Measurements from ENCODE around the gene SPTB.
A peak's percentile ranks its signal among the peaks of the same experiment; 100 is the strongest.

Gene SPTB

DNA sequence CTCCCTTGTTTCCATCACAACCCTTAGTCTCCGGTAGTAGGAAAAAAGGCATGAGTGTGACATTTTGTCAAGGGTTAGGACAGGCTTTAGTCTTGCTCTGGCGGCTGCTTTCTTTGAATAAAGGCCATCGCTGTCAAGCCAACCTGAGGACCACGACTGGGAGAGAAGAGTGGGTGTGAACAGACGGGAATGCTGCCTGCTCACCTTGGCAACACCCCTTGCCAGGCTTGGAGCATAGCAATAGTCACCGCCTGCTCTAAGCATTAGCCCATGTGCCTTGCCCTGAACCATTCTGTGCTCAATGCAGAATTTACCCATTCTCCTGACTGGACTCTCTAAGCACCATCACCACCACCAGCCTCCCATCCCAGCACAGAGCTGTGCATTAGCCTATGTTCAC, 36.2 kb downstream of the SPTB start:
- Histone ChIP-seq H3K27ac (ENCODE audit: low read depth, low read length) (no peak overlapping the region), H3K9me3 (ENCODE audit: control insufficient read depth in 5 of 5, low read length in 5 of 5) (no peaks in the 10 kb centered on the region), H3K9ac (ENCODE audit: low read length in 5 of 5) (no peak overlapping the region), H3K36me3 (ENCODE audit: control insufficient read depth in 5 of 5, insufficient read depth in 5 of 5, low read length in 5 of 5) (no peaks in the 10 kb centered on the region), H3K4me1 (ENCODE audit: control insufficient read depth in 5 of 5, insufficient read depth in 5 of 5, low read length in 5 of 5) (peaks cover 0 to 9% (median 0%) of the 10 kb centered on the region in 5 donors), H3K27me3 (ENCODE audit: control insufficient read depth in 5 of 5, insufficient read depth in 4 of 5, low read length in 5 of 5) (peaks cover 0 to 8% (median 0%) of the 10 kb centered on the region in 5 donors), H3K4me3 (ENCODE audit: low read depth in 1 of 5, low read length in 5 of 5) (no peak overlapping the region)

DNA sequence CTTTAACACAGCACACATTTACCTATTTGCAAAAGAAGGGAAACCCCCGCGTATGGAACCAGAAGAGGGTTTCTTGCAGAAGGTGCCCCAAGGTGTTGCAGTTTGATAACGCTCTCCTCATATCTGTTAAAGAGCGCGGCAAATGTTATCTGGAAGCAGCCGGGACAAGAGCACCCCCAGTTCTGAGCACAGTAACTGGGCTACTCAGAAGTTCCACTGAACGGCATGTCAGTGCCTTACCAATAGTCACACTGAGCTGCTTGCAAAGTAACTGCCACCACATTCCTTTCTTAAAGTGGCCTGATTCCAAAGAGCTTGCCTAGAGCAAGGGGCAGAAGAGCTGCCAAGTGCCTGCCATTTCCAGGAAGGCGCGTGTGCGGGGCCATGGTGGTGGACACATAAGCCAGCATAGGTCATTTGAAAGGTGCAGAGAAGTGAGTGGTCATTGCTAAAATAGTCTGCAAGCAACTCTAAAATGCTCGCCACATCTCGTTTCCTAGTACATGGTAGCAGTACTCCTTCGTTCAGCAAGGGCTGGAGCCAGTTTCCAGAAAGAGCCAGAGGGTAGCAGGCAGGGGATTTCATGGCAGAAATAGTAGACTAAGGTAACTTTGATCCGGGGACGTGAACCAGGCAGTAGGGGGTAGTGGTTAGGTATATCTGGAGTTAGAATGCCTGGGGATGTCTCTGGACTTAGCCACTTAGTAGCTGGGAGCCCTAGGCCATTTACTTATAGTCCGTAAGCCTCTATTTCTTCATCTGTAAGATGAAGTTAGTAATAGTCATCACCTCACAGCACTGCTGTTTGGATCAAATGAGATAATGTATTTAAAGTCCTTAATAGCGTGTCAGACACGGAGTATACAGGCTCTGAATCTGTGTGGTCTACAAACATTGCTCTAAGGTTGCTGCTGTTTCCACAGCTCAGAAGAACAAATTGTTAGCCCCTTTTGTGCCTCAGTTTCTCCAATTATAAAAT, 37.6 kb downstream of the SPTB start:
- H3K27ac ChIP-seq (ENCODE audit: low read depth, low read length), result peak overlapping the region; percentile 65
- H3K27me3 ChIP-seq (ENCODE audit: control insufficient read depth in 5 of 5, insufficient read depth in 4 of 5, low read length in 5 of 5), result peaks cover 0 to 8% (median 0%) of the 10 kb centered on the region in 5 donors
- H3K4me3 ChIP-seq (ENCODE audit: low read depth in 1 of 5, low read length in 5 of 5), result no peak overlapping the region
- no peaks in the 10 kb centered on the region for H3K9me3 ChIP-seq (ENCODE audit: control insufficient read depth in 5 of 5, low read length in 5 of 5)
- peaks cover 0 to 9% (median 0%) of the 10 kb centered on the region in 5 donors for H3K4me1 ChIP-seq (ENCODE audit: control insufficient read depth in 5 of 5, insufficient read depth in 5 of 5, low read length in 5 of 5)
- H3K36me3 ChIP-seq (ENCODE audit: control insufficient read depth in 5 of 5, insufficient read depth in 5 of 5, low read length in 5 of 5), result no peaks in the 10 kb centered on the region
- H3K9ac ChIP-seq (ENCODE audit: low read length in 5 of 5), result no peak overlapping the region

DNA sequence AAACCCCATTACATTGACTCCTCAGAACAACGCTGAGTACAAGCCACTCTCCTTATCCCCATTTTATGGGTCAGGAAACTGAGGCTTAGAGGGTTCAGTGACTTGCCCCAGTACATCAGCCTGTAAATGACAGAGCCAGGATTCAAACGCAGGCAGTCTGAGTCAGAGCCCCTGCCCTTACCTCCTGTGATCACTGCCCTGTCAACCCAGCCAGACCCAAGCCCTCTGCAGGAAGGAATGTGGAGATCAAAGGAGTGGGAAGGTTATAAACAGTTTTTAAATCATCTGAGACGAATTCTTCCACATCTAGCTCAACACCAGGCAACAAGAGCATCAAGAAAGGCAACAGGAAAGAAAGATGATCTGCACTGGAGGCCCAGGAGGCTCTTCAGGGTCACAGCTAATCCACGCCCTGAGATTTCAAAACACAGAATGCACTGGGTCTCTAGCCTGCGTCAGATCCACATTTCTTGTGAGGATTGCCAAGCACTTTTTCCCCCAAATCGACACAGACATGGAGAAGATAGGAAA, 38.5 kb downstream of the SPTB start:
- Histone ChIP-seq H3K9me3 (ENCODE audit: control insufficient read depth in 5 of 5, low read length in 5 of 5) (no peaks in the 10 kb centered on the region), H3K36me3 (ENCODE audit: control insufficient read depth in 5 of 5, insufficient read depth in 5 of 5, low read length in 5 of 5) (no peaks in the 10 kb centered on the region), H3K27me3 (ENCODE audit: control insufficient read depth in 5 of 5, insufficient read depth in 4 of 5, low read length in 5 of 5) (peaks cover 0 to 8% (median 0%) of the 10 kb centered on the region in 5 donors), H3K4me1 (ENCODE audit: control insufficient read depth in 5 of 5, insufficient read depth in 5 of 5, low read length in 5 of 5) (peaks cover 0 to 9% (median 0%) of the 10 kb centered on the region in 5 donors), H3K9ac (ENCODE audit: low read length in 5 of 5) (no peak overlapping the region), H3K27ac (ENCODE audit: low read depth, low read length) (peak overlapping the region; percentile 65), H3K4me3 (ENCODE audit: low read depth in 1 of 5, low read length in 5 of 5) (no peak overlapping the region)

DNA sequence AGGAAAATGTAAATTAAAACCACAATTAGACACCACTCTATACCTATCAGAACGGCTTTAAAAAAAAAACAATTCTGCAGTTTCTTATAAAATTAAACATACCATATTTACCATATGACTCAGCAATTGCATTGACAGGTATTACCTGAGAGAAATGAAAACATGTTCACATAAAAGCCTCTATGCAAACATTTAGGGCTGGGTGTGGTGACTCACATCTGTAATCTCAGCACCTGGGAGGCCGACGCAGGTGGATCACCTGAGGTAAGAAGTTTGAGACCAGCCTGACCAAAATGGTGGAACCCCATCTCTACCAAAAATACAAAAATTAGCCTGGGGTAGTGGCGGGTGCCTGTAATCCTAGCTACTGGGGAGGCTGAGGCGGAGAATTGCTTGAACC, 41.1 kb downstream of the SPTB start:
- no peaks in the 10 kb centered on the region for H3K9me3 ChIP-seq (ENCODE audit: control insufficient read depth in 5 of 5, low read length in 5 of 5)
- H3K36me3 ChIP-seq (ENCODE audit: control insufficient read depth in 5 of 5, insufficient read depth in 5 of 5, low read length in 5 of 5), result no peaks in the 10 kb centered on the region
- H3K9ac ChIP-seq (ENCODE audit: low read length in 5 of 5), result no peak overlapping the region
- no peak overlapping the region for H3K4me3 ChIP-seq (ENCODE audit: low read depth in 1 of 5, low read length in 5 of 5)
- peaks cover 0 to 3% (median 0%) of the 10 kb centered on the region in 5 donors for H3K27me3 ChIP-seq (ENCODE audit: control insufficient read depth in 5 of 5, insufficient read depth in 4 of 5, low read length in 5 of 5)
- no peak overlapping the region for H3K27ac ChIP-seq (ENCODE audit: low read depth, low read length)
- peaks cover 0 to 9% (median 0%) of the 10 kb centered on the region in 5 donors for H3K4me1 ChIP-seq (ENCODE audit: control insufficient read depth in 5 of 5, insufficient read depth in 5 of 5, low read length in 5 of 5)

DNA sequence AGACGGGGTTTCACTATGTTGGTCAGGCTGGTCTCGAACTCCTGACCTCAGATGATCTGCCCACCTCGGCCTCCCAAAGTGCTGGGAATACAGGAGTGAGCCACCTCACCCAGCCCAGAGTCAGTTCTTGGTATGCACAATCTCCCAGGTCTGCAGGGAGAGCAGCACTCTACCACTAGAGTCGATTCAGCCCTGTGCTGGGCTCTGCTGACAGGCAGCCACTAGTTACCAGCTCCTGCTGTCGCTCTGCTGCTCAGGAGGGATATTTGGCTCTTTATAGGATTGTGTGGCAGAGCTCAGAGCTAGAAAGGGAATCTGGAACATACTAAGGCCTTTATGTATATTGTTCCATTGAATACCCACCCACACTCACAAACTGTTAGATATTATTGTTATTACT, 44.3 kb downstream of the SPTB start:
- Histone ChIP-seq H3K4me1 (ENCODE audit: control insufficient read depth in 5 of 5, insufficient read depth in 5 of 5, low read length in 5 of 5) (no peaks in the 10 kb centered on the region), H3K9ac (ENCODE audit: low read length in 5 of 5) (no peak overlapping the region), H3K27me3 (ENCODE audit: control insufficient read depth in 5 of 5, insufficient read depth in 4 of 5, low read length in 5 of 5) (no peaks in the 10 kb centered on the region), H3K36me3 (ENCODE audit: control insufficient read depth in 5 of 5, insufficient read depth in 5 of 5, low read length in 5 of 5) (no peaks in the 10 kb centered on the region), H3K27ac (ENCODE audit: low read depth, low read length) (no peak overlapping the region), H3K4me3 (ENCODE audit: low read depth in 1 of 5, low read length in 5 of 5) (no peak overlapping the region), H3K9me3 (ENCODE audit: control insufficient read depth in 5 of 5, low read length in 5 of 5) (no peaks in the 10 kb centered on the region)

DNA sequence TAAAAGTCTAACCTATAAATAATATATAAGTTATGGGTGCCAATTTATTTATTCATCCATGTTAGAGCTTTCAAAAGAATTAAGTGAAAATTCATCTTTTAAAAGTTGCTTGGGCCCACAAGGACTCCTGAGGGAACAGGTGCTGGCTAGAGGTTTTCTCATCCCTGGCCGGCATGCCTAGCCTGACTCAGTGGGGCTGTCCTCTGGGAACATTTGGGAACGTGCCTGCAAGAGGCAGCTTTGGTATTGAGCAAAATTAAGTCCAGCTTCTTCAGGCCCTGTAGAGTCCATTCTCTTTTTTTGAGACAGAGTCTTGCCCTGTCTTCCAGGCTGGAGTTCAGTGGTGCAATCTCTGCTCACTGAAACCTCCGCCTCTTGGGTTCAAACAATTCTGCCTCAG, 44.7 kb downstream of the SPTB start:
- no peak overlapping the region for H3K9ac ChIP-seq (ENCODE audit: low read length in 5 of 5)
- H3K27me3 ChIP-seq (ENCODE audit: control insufficient read depth in 5 of 5, insufficient read depth in 4 of 5, low read length in 5 of 5), result no peaks in the 10 kb centered on the region
- no peaks in the 10 kb centered on the region for H3K9me3 ChIP-seq (ENCODE audit: control insufficient read depth in 5 of 5, low read length in 5 of 5)
- no peak overlapping the region for H3K27ac ChIP-seq (ENCODE audit: low read depth, low read length)
- no peak overlapping the region for H3K4me3 ChIP-seq (ENCODE audit: low read depth in 1 of 5, low read length in 5 of 5)
- no peaks in the 10 kb centered on the region for H3K4me1 ChIP-seq (ENCODE audit: control insufficient read depth in 5 of 5, insufficient read depth in 5 of 5, low read length in 5 of 5)
- no peaks in the 10 kb centered on the region for H3K36me3 ChIP-seq (ENCODE audit: control insufficient read depth in 5 of 5, insufficient read depth in 5 of 5, low read length in 5 of 5)

DNA sequence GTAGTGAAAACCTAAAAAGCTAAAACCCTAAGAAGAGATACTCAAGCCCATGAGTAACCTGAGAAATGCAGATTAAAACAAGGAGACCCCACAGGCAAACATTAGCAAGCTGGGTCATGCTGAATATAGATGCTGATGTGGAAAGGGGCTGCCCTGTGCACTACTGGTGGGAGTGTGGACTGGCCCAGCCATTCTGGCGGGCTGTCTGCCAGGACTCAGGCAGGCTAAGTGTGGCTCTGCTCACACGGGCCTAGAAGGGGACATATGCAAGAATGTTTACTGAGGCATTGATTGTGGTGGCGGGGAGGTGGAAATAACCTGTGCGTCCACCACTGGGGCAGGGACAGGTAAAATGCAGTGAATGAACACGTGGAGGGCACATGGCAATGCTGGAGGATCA, 48.3 kb downstream of the SPTB start:
- Histone ChIP-seq H3K36me3 (ENCODE audit: control insufficient read depth in 5 of 5, insufficient read depth in 5 of 5, low read length in 5 of 5) (no peaks in the 10 kb centered on the region), H3K4me3 (ENCODE audit: low read depth in 1 of 5, low read length in 5 of 5) (no peak overlapping the region), H3K27me3 (ENCODE audit: control insufficient read depth in 5 of 5, insufficient read depth in 4 of 5, low read length in 5 of 5) (no peaks in the 10 kb centered on the region), H3K27ac (ENCODE audit: low read depth, low read length) (no peak overlapping the region), H3K9me3 (ENCODE audit: control insufficient read depth in 5 of 5, low read length in 5 of 5) (no peaks in the 10 kb centered on the region), H3K9ac (ENCODE audit: low read length in 5 of 5) (no peak overlapping the region), H3K4me1 (ENCODE audit: control insufficient read depth in 5 of 5, insufficient read depth in 5 of 5, low read length in 5 of 5) (peaks cover 0 to 4% (median 0%) of the 10 kb centered on the region in 5 donors)

DNA sequence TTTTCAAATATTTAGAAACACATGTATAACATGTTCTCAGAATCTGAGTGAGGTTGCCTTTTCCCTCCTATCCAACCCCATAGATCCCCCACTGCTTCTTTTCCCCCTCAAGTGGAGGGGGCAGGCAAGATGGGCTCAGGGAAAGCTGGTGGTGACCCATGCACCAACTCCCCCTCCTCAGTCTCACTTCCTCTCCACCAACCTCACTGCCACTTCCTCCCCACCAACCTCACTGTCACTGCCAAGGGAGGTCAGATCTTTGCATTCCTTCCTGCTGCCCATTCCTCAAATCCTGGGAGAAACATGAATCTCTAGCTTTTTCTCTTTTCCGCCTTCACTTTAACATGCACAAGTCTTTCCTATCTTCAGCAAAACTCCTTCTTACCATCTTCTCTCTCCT, 48.7 kb downstream of the SPTB start:
- H3K9ac ChIP-seq (ENCODE audit: low read length in 5 of 5), result no peak overlapping the region
- H3K4me1 ChIP-seq (ENCODE audit: control insufficient read depth in 5 of 5, insufficient read depth in 5 of 5, low read length in 5 of 5), result peaks cover 0 to 4% (median 0%) of the 10 kb centered on the region in 5 donors
- no peak overlapping the region for H3K4me3 ChIP-seq (ENCODE audit: low read depth in 1 of 5, low read length in 5 of 5)
- no peaks in the 10 kb centered on the region for H3K9me3 ChIP-seq (ENCODE audit: control insufficient read depth in 5 of 5, low read length in 5 of 5)
- no peaks in the 10 kb centered on the region for H3K27me3 ChIP-seq (ENCODE audit: control insufficient read depth in 5 of 5, insufficient read depth in 4 of 5, low read length in 5 of 5)
- H3K36me3 ChIP-seq (ENCODE audit: control insufficient read depth in 5 of 5, insufficient read depth in 5 of 5, low read length in 5 of 5), result no peaks in the 10 kb centered on the region
- H3K27ac ChIP-seq (ENCODE audit: low read depth, low read length), result no peak overlapping the region

DNA sequence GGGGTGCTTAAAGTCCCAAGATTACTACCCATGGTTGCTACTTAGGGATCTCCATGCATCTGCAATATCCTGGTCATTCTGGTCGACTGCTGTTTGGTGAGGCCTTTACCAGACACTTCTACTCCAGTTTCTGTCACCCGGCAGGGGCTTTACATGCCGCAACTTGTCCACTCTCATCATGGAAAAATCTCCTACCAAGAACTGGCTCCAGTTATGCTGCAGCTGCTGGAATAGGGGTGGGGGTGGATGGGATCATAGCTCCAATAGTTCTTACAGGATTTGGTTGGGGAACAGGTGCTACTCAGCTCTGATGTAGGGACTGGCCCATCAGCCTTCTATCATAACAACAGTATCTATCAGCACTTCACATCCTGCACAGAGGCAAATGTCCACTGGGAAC, 51.6 kb downstream of the SPTB start:
- H3K4me3 ChIP-seq (ENCODE audit: low read depth in 1 of 5, low read length in 5 of 5), result no peak overlapping the region
- H3K27me3 ChIP-seq (ENCODE audit: control insufficient read depth in 5 of 5, insufficient read depth in 4 of 5, low read length in 5 of 5), result peaks cover 0 to 15% (median 0%) of the 10 kb centered on the region in 5 donors
- no peak overlapping the region for H3K9ac ChIP-seq (ENCODE audit: low read length in 5 of 5)
- H3K9me3 ChIP-seq (ENCODE audit: control insufficient read depth in 5 of 5, low read length in 5 of 5), result no peaks in the 10 kb centered on the region
- H3K27ac ChIP-seq (ENCODE audit: low read depth, low read length), result no peak overlapping the region
- H3K4me1 ChIP-seq (ENCODE audit: control insufficient read depth in 5 of 5, insufficient read depth in 5 of 5, low read length in 5 of 5), result peaks cover 0 to 11% (median 4%) of the 10 kb centered on the region in 5 donors
- no peaks in the 10 kb centered on the region for H3K36me3 ChIP-seq (ENCODE audit: control insufficient read depth in 5 of 5, insufficient read depth in 5 of 5, low read length in 5 of 5)

DNA sequence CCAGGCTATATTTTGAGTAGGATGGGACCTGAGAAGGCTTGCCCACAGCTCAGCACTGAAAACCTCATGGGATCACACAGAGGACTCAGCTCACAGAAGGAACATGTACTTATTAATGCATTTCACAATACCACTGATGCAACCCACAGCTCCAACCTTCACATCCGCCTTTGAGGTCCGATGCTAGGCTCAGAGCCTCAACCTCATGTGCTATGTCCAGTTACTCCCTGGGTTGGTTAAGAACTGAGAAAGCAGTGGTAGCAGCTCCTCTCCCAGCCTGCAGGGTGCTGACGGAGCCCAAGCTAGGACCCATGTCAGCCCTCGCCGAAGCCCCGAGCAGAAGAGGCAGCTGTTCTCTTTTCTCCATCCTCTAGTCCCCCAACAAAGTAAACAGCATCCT, 52.9 kb downstream of the SPTB start:
- H3K27me3 ChIP-seq (ENCODE audit: control insufficient read depth in 5 of 5, insufficient read depth in 4 of 5, low read length in 5 of 5), result peaks cover 0 to 20% (median 0%) of the 10 kb centered on the region in 5 donors

More for the DNA sequence above, 52.9 kb downstream of the SPTB start:
- H3K4me3 ChIP-seq (ENCODE audit: low read depth in 1 of 5, low read length in 5 of 5), result no peak overlapping the region
- H3K9me3 ChIP-seq (ENCODE audit: control insufficient read depth in 5 of 5, low read length in 5 of 5), result no peaks in the 10 kb centered on the region
- H3K4me1 ChIP-seq (ENCODE audit: control insufficient read depth in 5 of 5, insufficient read depth in 5 of 5, low read length in 5 of 5), result peaks cover 0 to 13% (median 6%) of the 10 kb centered on the region in 5 donors
- no peaks in the 10 kb centered on the region for H3K36me3 ChIP-seq (ENCODE audit: control insufficient read depth in 5 of 5, insufficient read depth in 5 of 5, low read length in 5 of 5)
- no peak overlapping the region for H3K9ac ChIP-seq (ENCODE audit: low read length in 5 of 5)
- no peak overlapping the region for H3K27ac ChIP-seq (ENCODE audit: low read depth, low read length)
